ENCODE results near the gene CPXM2. TPM values are rescaled to one million over a fixed set of nuclear protein-coding genes. Genes with fewer than 3 reads are reported as not detected.

Gene CPXM2
- total and polyA plus RNA-seq, 10 of the 15 experiments (the other 5 are each of a cell fraction or from before 2014, with no cell fraction given), result 0.08 to 1.1 (median 0.58) TPM

DNA sequence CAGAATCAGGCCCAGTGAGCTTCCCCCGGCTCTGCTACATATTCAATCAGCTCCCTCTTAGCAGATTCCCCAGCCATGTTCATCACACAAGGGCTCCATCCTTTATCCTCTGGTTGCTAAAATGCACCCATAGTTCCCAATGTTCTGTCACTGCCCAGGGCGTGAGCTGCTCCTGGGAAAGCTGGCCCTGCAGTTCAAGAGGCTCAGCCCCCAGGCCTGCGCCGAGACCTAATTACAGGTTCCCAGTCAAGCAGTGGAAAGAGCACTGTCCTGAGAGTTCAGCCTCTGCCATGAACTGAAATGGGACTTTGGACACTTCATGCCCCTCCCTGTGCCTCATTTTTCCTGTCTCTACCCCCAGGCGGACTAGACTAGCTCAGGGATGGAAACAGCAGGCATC lies 149.9 kb downstream of the CPXM2 start:
- in situ Hi-C loops (cut with MboI), result no loop called here
- no peak for ATAC-seq
- intact Hi-C loops (cut with micrococcal nuclease; ENCODE audit: unreplicated experiment), result loop anchor here (10.0 kb wide), 1 partner anchor 223 kb away; no protein-coding TSS in a partner anchor
- no peaks in the 10 kb centered on the region for H3K79me2 ChIP-seq (ENCODE audit: control insufficient read depth, insufficient read depth, low read length)
- no peak overlapping the region for H2AFZ ChIP-seq (ENCODE audit: control insufficient read depth, low read depth, low read length)
- TF ChIP-seq ZBTB11 (CRISPR knock-in tag; IDR thresholded peaks at IDR 0.05) (no peak), EP300 (IDR thresholded peaks at IDR 0.05; ENCODE audit: borderline replicate concordance in 1 of 2, control insufficient read depth in 1 of 2, low read depth in 2 of 2, low read length in 2 of 2) (no peak), HDGF (IDR thresholded peaks at IDR 0.05) (no peak), DPF2 (IDR thresholded peaks at IDR 0.05) (no peak), SMARCA5 (IDR thresholded peaks at IDR 0.05) (no peak), IRF3 (IDR thresholded peaks at IDR 0.05) (no peak), ASH2L (IDR thresholded peaks at IDR 0.05; ENCODE audit: borderline replicate concordance, low read depth) (no peak), IRF4 (IDR thresholded peaks at IDR 0.05; ENCODE audit: low read depth, low read length) (no peak), ZNF274 (IDR thresholded peaks at IDR 0.05; ENCODE audit: insufficient read depth, insufficient read length) (no peak), ZNF622 (IDR thresholded peaks at IDR 0.05) (no peak)
- TF ChIP-seq, protein P1, sequence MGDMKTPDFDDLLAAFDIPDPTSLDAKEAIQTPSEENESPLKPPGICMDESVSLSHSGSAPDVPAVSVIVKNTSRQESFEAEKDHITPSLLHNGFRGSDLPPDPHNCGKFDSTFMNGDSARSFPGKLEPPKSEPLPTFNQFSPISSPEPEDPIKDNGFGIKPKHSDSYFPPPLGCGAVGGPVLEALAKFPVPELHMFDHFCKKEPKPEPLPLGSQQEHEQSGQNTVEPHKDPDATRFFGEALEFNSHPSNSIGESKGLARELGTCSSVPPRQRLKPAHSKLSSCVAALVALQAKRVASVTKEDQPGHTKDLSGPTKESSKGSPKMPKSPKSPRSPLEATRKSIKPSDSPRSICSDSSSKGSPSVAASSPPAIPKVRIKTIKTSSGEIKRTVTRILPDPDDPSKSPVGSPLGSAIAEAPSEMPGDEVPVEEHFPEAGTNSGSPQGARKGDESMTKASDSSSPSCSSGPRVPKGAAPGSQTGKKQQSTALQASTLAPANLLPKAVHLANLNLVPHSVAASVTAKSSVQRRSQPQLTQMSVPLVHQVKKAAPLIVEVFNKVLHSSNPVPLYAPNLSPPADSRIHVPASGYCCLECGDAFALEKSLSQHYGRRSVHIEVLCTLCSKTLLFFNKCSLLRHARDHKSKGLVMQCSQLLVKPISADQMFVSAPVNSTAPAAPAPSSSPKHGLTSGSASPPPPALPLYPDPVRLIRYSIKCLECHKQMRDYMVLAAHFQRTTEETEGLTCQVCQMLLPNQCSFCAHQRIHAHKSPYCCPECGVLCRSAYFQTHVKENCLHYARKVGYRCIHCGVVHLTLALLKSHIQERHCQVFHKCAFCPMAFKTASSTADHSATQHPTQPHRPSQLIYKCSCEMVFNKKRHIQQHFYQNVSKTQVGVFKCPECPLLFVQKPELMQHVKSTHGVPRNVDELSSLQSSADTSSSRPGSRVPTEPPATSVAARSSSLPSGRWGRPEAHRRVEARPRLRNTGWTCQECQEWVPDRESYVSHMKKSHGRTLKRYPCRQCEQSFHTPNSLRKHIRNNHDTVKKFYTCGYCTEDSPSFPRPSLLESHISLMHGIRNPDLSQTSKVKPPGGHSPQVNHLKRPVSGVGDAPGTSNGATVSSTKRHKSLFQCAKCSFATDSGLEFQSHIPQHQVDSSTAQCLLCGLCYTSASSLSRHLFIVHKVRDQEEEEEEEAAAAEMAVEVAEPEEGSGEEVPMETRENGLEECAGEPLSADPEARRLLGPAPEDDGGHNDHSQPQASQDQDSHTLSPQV (IDR thresholded peaks at IDR 0.05), result no peak
- TF ChIP-seq, protein P2, sequence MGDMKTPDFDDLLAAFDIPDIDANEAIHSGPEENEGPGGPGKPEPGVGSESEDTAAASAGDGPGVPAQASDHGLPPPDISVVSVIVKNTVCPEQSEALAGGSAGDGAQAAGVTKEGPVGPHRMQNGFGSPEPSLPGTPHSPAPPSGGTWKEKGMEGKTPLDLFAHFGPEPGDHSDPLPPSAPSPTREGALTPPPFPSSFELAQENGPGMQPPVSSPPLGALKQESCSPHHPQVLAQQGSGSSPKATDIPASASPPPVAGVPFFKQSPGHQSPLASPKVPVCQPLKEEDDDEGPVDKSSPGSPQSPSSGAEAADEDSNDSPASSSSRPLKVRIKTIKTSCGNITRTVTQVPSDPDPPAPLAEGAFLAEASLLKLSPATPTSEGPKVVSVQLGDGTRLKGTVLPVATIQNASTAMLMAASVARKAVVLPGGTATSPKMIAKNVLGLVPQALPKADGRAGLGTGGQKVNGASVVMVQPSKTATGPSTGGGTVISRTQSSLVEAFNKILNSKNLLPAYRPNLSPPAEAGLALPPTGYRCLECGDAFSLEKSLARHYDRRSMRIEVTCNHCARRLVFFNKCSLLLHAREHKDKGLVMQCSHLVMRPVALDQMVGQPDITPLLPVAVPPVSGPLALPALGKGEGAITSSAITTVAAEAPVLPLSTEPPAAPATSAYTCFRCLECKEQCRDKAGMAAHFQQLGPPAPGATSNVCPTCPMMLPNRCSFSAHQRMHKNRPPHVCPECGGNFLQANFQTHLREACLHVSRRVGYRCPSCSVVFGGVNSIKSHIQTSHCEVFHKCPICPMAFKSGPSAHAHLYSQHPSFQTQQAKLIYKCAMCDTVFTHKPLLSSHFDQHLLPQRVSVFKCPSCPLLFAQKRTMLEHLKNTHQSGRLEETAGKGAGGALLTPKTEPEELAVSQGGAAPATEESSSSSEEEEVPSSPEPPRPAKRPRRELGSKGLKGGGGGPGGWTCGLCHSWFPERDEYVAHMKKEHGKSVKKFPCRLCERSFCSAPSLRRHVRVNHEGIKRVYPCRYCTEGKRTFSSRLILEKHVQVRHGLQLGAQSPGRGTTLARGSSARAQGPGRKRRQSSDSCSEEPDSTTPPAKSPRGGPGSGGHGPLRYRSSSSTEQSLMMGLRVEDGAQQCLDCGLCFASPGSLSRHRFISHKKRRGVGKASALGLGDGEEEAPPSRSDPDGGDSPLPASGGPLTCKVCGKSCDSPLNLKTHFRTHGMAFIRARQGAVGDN (IDR thresholded peaks at IDR 0.05), result no peak
- H3K27ac ChIP-seq (ENCODE audit: control insufficient read depth, insufficient read depth), result no peak overlapping the region
- SMC1A ChIA-PET (ENCODE audit: uncharacterized antibody, unreplicated experiment), result interaction anchor here (1.6 to 2.0 kb wide), 2 partner anchors 8 to 225 kb away, joined by 5 to 8 read pairs; no protein-coding TSS in a partner anchor
- H3K9me3 ChIP-seq (replicated peaks; ENCODE audit: control insufficient read depth, insufficient read depth, low read length), result no peaks in the 10 kb centered on the region
- no peaks in the 10 kb centered on the region for H3K36me3 ChIP-seq (ENCODE audit: control insufficient read depth in 2 of 2, insufficient read depth in 2 of 2, low read length in 1 of 2)
- no TSS peak for BruUV-seq (replicated peaks)
- FAIRE-seq, result no peak
- no peak overlapping the region for H3K4me3 ChIP-seq
- H4K20me1 ChIP-seq (ENCODE audit: control insufficient read depth, insufficient read depth), result no peaks in the 10 kb centered on the region
- H3K9ac ChIP-seq (ENCODE audit: control insufficient read depth, insufficient read depth, low read length), result no peak overlapping the region
- POLR2A ChIA-PET, result no interaction called here
- no peak overlapping the region for H3K4me2 ChIP-seq (ENCODE audit: control insufficient read depth, insufficient read depth)
- H3K27me3 ChIP-seq (replicated peaks in 1 of 2; ENCODE audit: control insufficient read depth in 2 of 2, insufficient read depth in 2 of 2, low read length in 1 of 2), result peaks cover 2% of the 10 kb centered on the region in 2 experiments; a peak in 2 of 4 replicates
- H3K4me1 ChIP-seq (ENCODE audit: control insufficient read depth, insufficient read depth, low read length), result no peaks in the 10 kb centered on the region
- no peak for DNase-seq (ENCODE audit: low read depth, low spot score)
- WGBS (ENCODE audit: insufficient coverage, insufficient replicate concordance, low lambda C conversion rate, missing lambda C conversion rate), result 35% methylated on average over 5 of the region's 5 CpGs
- CTCF ChIA-PET, result interaction anchor here (0.8 to 2.5 kb wide), 6 partner anchors 8 to 225 kb away, joined by 3 to 14 read pairs (median 4); no protein-coding TSS in a partner anchor
- RAD21 ChIA-PET (ENCODE audit: unreplicated experiment), result interaction anchor here (1.1 to 1.4 kb wide), 3 partner anchors 37 to 229 kb away, joined by 3 to 9 read pairs (median 3); no protein-coding TSS in a partner anchor
